Suprapubic skin (tissue), 4 donors: ENCODE measurements around the gene COL15A1. TPM values are rescaled to one million over a fixed set of nuclear protein-coding genes. Genes with fewer than 3 reads are reported as not detected.

ENCODE experiments used
- DNase-seq, 2 donors: peaks; one replicate each; pipeline ENCODE4 v3.0.0-alpha.2; 2019; ENCODE audit warnings: low spot score in 2 of 2
- H3K27ac ChIP-seq: fragments of 200-600 bp; sonication (generic); one replicate; pipeline ENCODE4 v1.5.1; 2019
- H3K27me3 ChIP-seq: fragments of 200-600 bp; sonication (generic); one replicate; pipeline ENCODE4 v1.5.1; 2019
- H3K36me3 ChIP-seq: fragments of 200-600 bp; sonication (generic); one replicate; pipeline ENCODE4 v1.5.1; 2019
- H3K4me1 ChIP-seq: fragments of 200-600 bp; sonication (generic); one replicate; pipeline ENCODE4 v1.5.1; 2019
- H3K4me3 ChIP-seq: fragments of 200-600 bp; sonication (generic); one replicate; pipeline ENCODE4 v1.5.1; 2019; ENCODE audit warnings: mild to moderate bottlenecking
- H3K9me3 ChIP-seq: fragments of 200-600 bp; sonication (generic); one replicate; pipeline ENCODE4 v1.5.1; 2019
- CTCF ChIP-seq, 2 donors: fragments of 200-600 bp in 1 of 2; fragments of 450-650 bp in 1 of 2; sonication (generic) in 1 of 2; IDR thresholded peaks; one replicate each; pipeline ENCODE4 v1.5.1; 2016 to 2019; ENCODE audit warnings: antibody characterized with exemption in 2 of 2, mild to moderate bottlenecking in 1 of 2, moderate library complexity in 1 of 2
- EP300 ChIP-seq: sonication (generic); formaldehyde crosslinking; IDR thresholded peaks from one replicate; pipeline ENCODE4 v1.6.1; 2017; ENCODE audit warnings: antibody characterized with exemption
- POLR2A ChIP-seq, 2 donors: fragments of 450-650 bp; IDR thresholded peaks; one replicate each; pipeline ENCODE4 v1.6.1; 2017; ENCODE audit warnings: antibody characterized with exemption in 2 of 2, mild to moderate bottlenecking in 2 of 2, moderate library complexity in 2 of 2
- POLR2AphosphoS5 ChIP-seq, 3 donors: sonication (generic); formaldehyde crosslinking; IDR thresholded peaks; one replicate each; pipeline ENCODE4 v1.6.1; 2017; ENCODE audit warnings: antibody characterized with exemption in 3 of 3
- WGBS: methylation state at CpG from one replicate; pipeline ENCODE4 v1.1.5; 2018; 5-methylcytosine and 5-hydroxymethylcytosine counted together
- total RNA-seq, 4 donors: library from RNA; depleted of rRNA; stranded (reverse); fragments of >200 nt; gene quantifications; one replicate each; pipeline ENCODE4 v1.1.0, GENCODE V29; 2016

The COL15A1 gene
- total RNA-seq, 4 donors from 2014 or later = 8.0 to 15.0 (median 9.3) TPM

- no peak overlapping the region for H3K4me3 ChIP-seq
- TF ChIP-seq CTCF (IDR thresholded peaks at IDR 0.05) (no peak), POLR2AphosphoS5 (IDR thresholded peaks at IDR 0.05) (peak in 1 of 3 donors; percentile 78)
- H3K36me3 ChIP-seq = no peaks in the 10 kb centered on the region
- H3K9me3 ChIP-seq = no peaks in the 10 kb centered on the region
- WGBS = 69% methylated on average over 3 of the region's 3 CpGs
- H3K27me3 ChIP-seq = no peaks in the 10 kb centered on the region
- DNase-seq = no peak
- H3K4me1 ChIP-seq = peaks cover 58% of the 10 kb centered on the region
- no peak overlapping the region for H3K27ac ChIP-seq
These were observed 165.8 kb downstream of the COL15A1 start for GRCh38 chr9:99109522-99109921.

GRCh38 chr9:99112750-99113413 lies 169.2 kb downstream of the COL15A1 start:
- Histone ChIP-seq H3K27me3 (no peaks in the 10 kb centered on the region), H3K9me3 (no peaks in the 10 kb centered on the region), H3K4me1 (peaks cover 53% of the 10 kb centered on the region), H3K4me3 (no peak overlapping the region), H3K27ac (no peak overlapping the region), H3K36me3 (no peaks in the 10 kb centered on the region)
- 38% methylated on average over 6 of the region's 6 CpGs for WGBS
- TF ChIP-seq POLR2AphosphoS5 (IDR thresholded peaks at IDR 0.05) = no peak
- no peak for TF ChIP-seq EP300
- no peak for TF ChIP-seq CTCF (IDR thresholded peaks at IDR 0.05)
- TF ChIP-seq POLR2A (IDR thresholded peaks at IDR 0.05) = no peak
- DNase-seq = no peak

GRCh38 chr9:99113414-99114048 lies 169.8 kb downstream of the COL15A1 start:
- H3K36me3 ChIP-seq = no peaks in the 10 kb centered on the region
- WGBS = 60% methylated on average over 2 of the region's 2 CpGs
- no peaks in the 10 kb centered on the region for H3K9me3 ChIP-seq
- no peaks in the 10 kb centered on the region for H3K27me3 ChIP-seq
- H3K4me3 ChIP-seq = no peak overlapping the region
- H3K27ac ChIP-seq = no peak overlapping the region
- peaks cover 47% of the 10 kb centered on the region for H3K4me1 ChIP-seq
- no peak for DNase-seq
- TF ChIP-seq EP300 = no peak
- TF ChIP-seq CTCF (IDR thresholded peaks at IDR 0.05) = no peak
- TF ChIP-seq POLR2A (IDR thresholded peaks at IDR 0.05) = no peak
- no peak for TF ChIP-seq POLR2AphosphoS5 (IDR thresholded peaks at IDR 0.05)

- TF ChIP-seq EP300 (no peak), POLR2A (IDR thresholded peaks at IDR 0.05) (no peak), CTCF (IDR thresholded peaks at IDR 0.05) (no peak), POLR2AphosphoS5 (IDR thresholded peaks at IDR 0.05) (no peak)
- Histone ChIP-seq H3K4me3 (no peak overlapping the region), H3K27ac (no peak overlapping the region)
These were observed 170.3 kb downstream of the COL15A1 start for GRCh38 chr9:99114049-99114440.

GRCh38 chr9:99114846-99115500 lies 171.3 kb downstream of the COL15A1 start:
- Histone ChIP-seq H3K9me3 (no peaks in the 10 kb centered on the region), H3K4me3 (no peak overlapping the region), H3K36me3 (no peaks in the 10 kb centered on the region), H3K27ac (no peak overlapping the region), H3K27me3 (no peaks in the 10 kb centered on the region), H3K4me1 (peaks cover 43% of the 10 kb centered on the region)
- TF ChIP-seq POLR2AphosphoS5 (IDR thresholded peaks at IDR 0.05) (no peak), CTCF (IDR thresholded peaks at IDR 0.05) (no peak), EP300 (no peak), POLR2A (IDR thresholded peaks at IDR 0.05) (no peak)
- WGBS = 62% methylated on average over 6 of the region's 6 CpGs
- no peak for DNase-seq

More at GRCh38 chr9:99114049-99114440, 170.3 kb downstream of the COL15A1 start:
- Histone ChIP-seq H3K27me3 (no peaks in the 10 kb centered on the region), H3K9me3 (no peaks in the 10 kb centered on the region), H3K36me3 (no peaks in the 10 kb centered on the region), H3K4me1 (peaks cover 47% of the 10 kb centered on the region)
- DNase-seq = no peak
- 64% methylated on average over 3 of the region's 3 CpGs for WGBS
